Lower leg skin (tissue), 4 donors: ENCODE data around the gene NRL. TPM values are rescaled to one million over a fixed set of nuclear protein-coding genes. Genes with fewer than 3 reads are reported as not detected.

Experiments
- DNase-seq, 2 donors: peaks; one replicate each; pipeline ENCODE4 v3.0.0-alpha.2; 2019; ENCODE audit warnings: low spot score in 2 of 2
- H3K4me3 ChIP-seq: fragments of 200-600 bp; sonication (generic); 2 replicates; pipeline ENCODE4 v1.5.1; 2017; ENCODE audit warnings: mild to moderate bottlenecking, low read depth; ENCODE audit not compliant: poor library complexity, severe bottlenecking
- POLR2A ChIP-seq, 2 donors: fragments of 450-650 bp; IDR thresholded peaks; one replicate each; pipeline ENCODE4 v1.6.1; 2016 to 2017; ENCODE audit warnings: antibody characterized with exemption in 2 of 2, mild to moderate bottlenecking in 1 of 2, moderate library complexity in 1 of 2
- WGBS, 2 donors: methylation state at CpG; one replicate each; pipeline ENCODE4 v1.1.5; 2018; 5-methylcytosine and 5-hydroxymethylcytosine counted together
- intact Hi-C: fragments of 100-400 bp; cut with DNase I; formaldehyde crosslinking; loops from one replicate; pipeline ENCODE4 v1.15.0; 2023; ENCODE audit warnings: low total_unique reads
- total RNA-seq, 4 donors: library from RNA; depleted of rRNA; stranded (reverse); fragments of >200 nt; gene quantifications; one replicate each; pipeline ENCODE4 v1.1.0, GENCODE V29; 2016
- TF ChIP-seq, protein P1 (sequence below), 3 donors: fragments of 450-650 bp; IDR thresholded peaks; one replicate each; pipeline ENCODE4 v1.5.1; 2016; ENCODE audit warnings: antibody characterized with exemption in 3 of 3, mild to moderate bottlenecking in 3 of 3, moderate library complexity in 2 of 3

The NRL gene
- total RNA-seq, 4 donors from 2014 or later = 0.52 to 2.4 (median 2.2) TPM; not detected in 1

GRCh38 chr14:24126939-24127338, 12.2 kb upstream of the NRL start:
- intact Hi-C loops = no loop called here
- TF ChIP-seq, protein P1, sequence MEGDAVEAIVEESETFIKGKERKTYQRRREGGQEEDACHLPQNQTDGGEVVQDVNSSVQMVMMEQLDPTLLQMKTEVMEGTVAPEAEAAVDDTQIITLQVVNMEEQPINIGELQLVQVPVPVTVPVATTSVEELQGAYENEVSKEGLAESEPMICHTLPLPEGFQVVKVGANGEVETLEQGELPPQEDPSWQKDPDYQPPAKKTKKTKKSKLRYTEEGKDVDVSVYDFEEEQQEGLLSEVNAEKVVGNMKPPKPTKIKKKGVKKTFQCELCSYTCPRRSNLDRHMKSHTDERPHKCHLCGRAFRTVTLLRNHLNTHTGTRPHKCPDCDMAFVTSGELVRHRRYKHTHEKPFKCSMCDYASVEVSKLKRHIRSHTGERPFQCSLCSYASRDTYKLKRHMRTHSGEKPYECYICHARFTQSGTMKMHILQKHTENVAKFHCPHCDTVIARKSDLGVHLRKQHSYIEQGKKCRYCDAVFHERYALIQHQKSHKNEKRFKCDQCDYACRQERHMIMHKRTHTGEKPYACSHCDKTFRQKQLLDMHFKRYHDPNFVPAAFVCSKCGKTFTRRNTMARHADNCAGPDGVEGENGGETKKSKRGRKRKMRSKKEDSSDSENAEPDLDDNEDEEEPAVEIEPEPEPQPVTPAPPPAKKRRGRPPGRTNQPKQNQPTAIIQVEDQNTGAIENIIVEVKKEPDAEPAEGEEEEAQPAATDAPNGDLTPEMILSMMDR (IDR thresholded peaks at IDR 0.05) = no peak
- TF ChIP-seq POLR2A (IDR thresholded peaks at IDR 0.05) = no peak
- H3K4me3 ChIP-seq = no peak overlapping the region
- no peak for DNase-seq

DNA sequence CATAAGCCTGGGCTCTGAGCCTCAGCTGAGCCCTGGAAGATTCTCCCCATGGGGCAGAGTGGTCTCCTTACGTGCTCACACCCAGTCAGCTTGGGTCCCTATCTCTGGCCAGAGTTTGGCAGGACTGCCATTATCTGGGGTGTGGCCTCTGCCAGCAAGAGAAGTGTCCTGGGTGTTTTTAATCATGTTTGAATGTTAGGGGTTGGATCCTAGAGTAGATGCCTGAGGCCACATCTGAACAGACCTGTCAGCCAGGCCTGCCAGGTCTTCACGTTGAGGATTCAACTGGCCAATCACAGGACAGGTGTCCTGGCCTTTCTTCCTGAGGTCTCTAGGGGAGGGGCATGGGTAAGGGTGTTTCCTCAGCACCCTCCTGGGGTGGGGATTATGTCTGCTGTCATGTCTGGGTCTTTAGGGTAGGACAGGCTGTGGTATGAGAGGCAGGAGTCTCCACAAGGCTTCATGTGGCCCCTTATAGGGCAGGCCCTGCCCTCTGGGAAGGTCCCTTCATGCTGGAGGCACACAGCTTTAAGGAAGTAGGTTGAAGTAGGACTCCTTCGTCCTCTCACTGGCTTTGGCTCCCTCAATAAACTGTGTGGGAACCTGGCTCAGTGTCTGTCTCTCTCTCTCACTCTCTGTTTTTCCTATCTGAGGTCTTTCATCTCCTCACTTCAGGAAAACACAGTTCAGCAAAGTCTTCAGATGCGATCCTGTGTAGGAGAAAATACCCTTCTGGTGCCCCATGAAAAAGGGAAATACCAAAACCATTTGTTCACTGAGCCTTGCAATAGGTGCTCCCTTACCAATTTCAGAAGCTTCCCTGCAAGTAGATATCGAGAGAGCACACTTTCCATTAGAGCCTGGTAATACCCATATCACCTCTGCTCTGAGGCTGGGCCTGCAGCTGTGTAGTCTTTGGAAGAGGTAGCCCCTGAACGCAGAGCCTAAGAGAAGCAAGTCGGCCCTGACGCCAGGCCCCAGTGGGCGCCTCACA, 9.0 kb upstream of the NRL start:
- no peak for DNase-seq
- WGBS, 2 donors = 70 to 82% methylated on average over 9 of the region's 9 CpGs
- no peak overlapping the region for H3K4me3 ChIP-seq
- intact Hi-C loops = no loop called here
- TF ChIP-seq, protein P1 (IDR thresholded peaks at IDR 0.05) = no peak
- no peak for TF ChIP-seq POLR2A (IDR thresholded peaks at IDR 0.05)

DNA sequence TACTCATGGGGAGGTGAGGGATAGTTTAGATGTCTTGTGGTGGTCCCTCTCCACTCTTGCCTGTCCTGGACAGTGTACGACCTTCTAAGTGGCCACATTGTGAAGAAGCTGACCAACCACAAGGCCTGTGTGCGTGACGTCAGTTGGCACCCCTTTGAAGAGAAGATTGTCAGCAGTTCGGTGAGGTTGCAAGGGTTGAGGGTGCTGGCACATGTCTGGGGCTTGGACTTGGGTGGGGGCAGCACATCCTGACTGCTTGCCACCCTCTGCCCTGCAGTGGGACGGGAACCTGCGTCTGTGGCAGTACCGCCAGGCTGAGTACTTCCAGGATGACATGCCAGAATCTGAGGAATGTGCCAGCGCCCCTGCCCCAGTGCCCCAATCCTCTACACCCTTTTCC, 8.1 kb upstream of the NRL start:
- 81 to 89% methylated on average over 8 of the region's 8 CpGs for WGBS, 2 donors
- DNase-seq = no peak
- no peak overlapping the region for H3K4me3 ChIP-seq
- TF ChIP-seq POLR2A (IDR thresholded peaks at IDR 0.05) = no peak
- TF ChIP-seq, protein P1 (IDR thresholded peaks at IDR 0.05) = no peak
- intact Hi-C loops = no loop called here

- 95% methylated on average over 4 of the region's 4 CpGs for WGBS, 2 donors
- no peak for DNase-seq
- H3K4me3 ChIP-seq = no peak overlapping the region
- intact Hi-C loops = no loop called here
- no peak for TF ChIP-seq POLR2A (IDR thresholded peaks at IDR 0.05)
- TF ChIP-seq, protein P1 (IDR thresholded peaks at IDR 0.05) = no peak
Measured at GRCh38 chr14:24122416-24122815, 7.7 kb upstream of the NRL start.

- intact Hi-C loops = no loop called here
- 96 to 98% methylated on average over 8 of the region's 8 CpGs for WGBS, 2 donors
- H3K4me3 ChIP-seq = no peak overlapping the region
- no peak for TF ChIP-seq POLR2A (IDR thresholded peaks at IDR 0.05)
- TF ChIP-seq, protein P1 (IDR thresholded peaks at IDR 0.05) = no peak
- no peak for DNase-seq
Measured at GRCh38 chr14:24121210-24121609, 6.5 kb upstream of the NRL start.
